GM19023 (cell line): Measurements from ENCODE around the gene MOB3A.

ENCODE experiments used
- ATAC-seq: cut with Tn5 transposase; IDR thresholded peaks from one replicate; pipeline ENCODE4 v1.9.1; 2021; ENCODE audit warnings: mild to moderate bottlenecking, moderate library complexity; ENCODE audit not compliant: unreplicated experiment

The MOB3A gene

GRCh38 chr19:2083174-2083854, 12.8 kb downstream of the MOB3A start:
- ATAC-seq, result no peak

DNA sequence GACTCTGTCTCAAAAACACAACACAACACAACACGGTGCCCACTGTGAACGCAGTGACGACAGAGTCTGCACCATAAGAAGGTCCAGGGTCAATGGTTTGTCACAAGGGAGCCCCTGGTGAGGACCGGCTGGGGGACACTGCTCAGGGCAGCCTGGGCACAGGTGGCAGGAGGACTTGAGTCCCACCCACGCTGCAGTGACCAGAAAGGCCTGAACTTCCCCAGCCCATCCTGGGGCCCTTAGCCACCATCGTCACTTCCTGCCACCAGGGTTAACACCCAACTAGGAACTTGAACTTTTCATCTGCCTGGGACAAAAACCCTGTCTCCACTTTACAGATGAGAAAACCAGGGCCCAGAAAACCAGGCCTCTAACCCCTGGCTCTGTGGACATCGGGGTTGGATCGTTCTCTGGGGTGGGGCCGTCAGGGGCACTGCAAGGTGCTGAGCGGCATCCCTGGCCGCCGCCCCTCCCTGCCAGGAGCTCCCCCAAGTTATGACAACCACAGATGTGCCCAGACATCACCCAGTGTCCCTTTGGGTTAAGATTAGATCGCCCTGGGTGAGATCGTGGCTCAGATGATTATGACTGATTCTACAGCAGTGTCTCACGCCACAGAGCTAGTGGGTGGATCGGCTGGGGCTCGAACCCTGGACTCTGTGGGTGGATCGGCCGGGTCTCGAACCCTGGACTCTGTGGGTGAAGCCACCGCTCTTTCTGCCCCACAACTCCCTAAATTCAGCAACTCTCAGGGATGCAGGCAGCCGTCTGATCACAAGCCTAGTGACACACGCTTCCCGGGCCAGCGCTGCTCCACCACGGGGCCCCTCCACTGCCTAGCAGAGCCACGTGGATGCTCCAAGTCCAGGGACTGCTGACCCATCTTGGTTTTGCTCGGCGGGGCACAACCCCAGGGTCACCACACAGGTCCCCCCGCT, 14.0 kb downstream of the MOB3A start:
- ATAC-seq, result no peak

DNA sequence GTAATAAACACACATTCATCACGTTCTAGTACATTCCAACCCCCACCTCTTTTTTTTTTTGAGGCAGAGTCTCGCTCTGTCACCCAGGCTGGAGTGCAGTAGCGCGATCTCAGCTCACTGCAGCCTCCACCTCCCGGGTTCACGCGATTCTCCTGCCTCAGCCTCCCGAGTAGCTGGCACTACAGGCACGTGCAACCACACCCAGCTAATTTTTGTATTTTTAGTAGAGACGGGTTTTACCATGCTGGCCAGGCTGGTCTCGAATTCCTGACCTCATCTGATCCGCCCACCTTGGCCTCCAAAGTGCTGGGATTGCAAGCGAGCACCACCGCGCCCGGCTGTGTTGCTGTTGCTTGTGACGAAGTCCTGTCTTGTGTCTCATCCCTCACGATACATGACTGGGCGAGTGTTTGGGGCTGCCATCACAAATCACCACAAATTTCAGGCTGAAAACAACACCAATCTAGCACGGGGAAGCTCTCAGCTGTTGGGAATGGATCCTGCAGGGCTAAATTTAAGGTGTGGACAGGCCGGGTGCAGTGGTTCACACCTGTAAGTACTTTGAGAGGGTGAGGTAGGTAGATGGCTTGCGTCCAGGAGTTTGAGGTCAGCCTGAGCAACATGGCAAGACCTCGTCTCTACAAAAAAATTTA, 15.7 kb downstream of the MOB3A start:
- ATAC-seq, result no peak

DNA sequence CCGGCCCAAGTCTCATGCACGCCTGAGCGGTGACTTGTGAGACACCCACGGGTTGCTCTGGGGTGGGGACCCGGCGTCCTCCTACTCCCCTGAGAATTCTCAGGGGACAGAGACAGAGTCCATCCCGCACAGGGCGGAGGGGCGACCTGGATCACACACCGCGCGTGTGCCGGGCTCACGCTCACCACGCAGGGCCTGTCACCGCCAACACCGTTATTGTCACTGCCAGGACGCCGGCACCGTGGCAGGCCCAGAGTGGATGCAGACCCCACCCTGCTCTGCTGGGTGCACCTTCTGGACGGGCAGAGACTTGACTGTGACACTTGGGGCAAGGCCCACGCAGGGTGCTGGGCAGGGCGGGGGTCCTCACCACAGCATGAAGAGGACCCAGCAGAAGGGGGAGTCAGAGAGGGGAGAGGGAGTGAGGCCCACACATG, 16.2 kb downstream of the MOB3A start:
- no peak for ATAC-seq

DNA sequence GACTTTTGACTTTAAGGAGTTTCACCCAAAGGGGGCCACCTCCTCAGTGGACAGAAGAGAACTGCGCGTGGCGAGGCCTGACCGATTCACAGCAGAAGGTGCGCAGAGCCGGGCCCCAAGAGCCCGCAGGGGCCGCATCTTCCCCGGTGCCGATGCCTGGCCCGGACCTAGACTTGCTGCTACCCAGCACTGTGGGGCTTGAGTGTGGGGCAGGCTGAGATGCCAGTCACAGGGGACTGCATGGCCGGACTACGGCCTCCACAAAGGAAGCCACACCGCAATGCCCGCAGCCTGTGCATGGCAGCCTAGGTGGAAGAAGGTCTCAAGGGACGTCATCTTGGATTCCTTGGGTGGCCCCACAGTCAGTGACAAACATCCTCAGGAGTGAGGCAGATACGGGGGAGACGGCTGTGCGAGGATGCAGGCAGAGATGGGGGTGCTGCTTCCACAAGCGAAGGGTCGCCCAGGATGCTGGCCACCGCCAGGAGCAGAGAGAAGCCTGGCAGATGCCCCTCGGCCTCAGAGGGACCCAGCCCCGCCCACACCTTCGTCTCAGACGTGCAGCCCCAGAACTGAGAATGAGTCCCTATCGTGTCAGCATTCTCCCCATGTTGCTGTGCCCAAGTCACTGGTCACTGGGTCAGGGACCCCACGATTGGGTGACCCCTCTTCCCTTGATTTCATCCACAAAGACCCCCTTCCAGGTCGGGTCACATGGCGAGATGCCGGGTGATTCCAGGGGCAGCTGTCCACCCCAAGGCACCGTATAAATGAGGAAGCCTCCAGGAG, 16.9 kb downstream of the MOB3A start:
- no peak for ATAC-seq

- ATAC-seq, result no peak
These were observed 18.1 kb downstream of the MOB3A start for GRCh38 chr19:2077833-2078619.

GRCh38 chr19:2077398-2077797, 18.7 kb downstream of the MOB3A start:
- ATAC-seq, result no peak

DNA sequence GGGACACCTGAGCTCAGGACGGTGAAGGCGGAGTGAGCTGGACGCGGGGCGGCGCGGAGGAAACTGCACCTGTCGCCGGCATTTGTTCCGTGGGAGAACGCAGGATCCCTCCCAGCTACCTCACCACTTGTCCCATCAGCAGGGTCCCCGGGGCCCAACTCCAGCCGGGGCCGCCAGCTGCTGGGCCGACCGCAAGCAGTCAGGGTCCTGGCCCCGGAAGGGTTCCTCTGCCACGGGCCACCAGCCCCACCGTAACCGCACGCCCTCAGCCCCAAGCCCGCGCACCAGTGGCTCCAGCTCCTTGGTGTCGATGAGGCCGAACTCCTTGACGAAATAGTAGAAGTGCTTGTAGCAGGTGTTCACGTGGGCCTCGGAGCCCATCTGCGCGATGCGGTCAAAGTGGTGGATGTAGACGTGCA, 19.6 kb downstream of the MOB3A start:
- ATAC-seq, result no peak

GRCh38 chr19:2072757-2073551, 23.2 kb downstream of the MOB3A start:
- ATAC-seq, result no peak

- ATAC-seq, result no peak
These were observed 25.0 kb downstream of the MOB3A start for GRCh38 chr19:2070986-2071673.

GRCh38 chr19:2070436-2070827, 25.7 kb downstream of the MOB3A start:
- no peak for ATAC-seq

DNA sequence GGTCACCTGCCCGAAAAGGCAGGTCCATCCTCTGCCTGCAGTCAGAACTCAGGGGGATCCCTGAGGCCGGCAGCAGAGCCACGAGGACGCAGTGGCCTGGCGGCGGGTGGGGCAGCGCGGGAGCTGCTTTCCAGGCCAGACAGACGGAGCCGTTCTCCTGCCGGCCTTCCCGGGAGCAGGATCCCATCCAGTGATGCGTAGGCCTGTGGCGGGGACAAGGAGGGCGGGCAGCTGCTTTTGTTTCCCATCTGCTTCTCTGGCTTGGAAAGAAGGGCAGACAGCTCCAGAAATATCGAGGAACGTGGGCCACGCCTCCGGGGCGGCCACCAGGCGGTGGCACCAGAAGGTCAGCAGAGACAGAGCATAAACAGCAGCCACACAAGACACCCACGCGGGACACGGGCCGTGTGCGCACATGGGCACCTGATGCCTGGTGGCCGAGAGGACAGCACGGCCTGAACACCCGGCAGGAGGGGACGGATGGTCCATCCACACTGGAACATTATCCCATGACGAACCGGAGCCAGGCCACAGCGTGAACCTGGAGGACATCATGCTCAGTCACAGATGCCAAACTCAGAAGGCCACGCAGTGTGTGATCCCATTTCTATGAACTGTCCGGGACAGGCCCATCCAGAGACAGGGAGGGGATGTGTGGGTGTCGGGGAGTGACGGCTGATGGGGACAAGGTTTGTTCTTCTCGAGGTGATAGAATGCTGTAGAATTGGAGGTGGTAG, 31.2 kb downstream of the MOB3A start:
- ATAC-seq, result no peak

DNA sequence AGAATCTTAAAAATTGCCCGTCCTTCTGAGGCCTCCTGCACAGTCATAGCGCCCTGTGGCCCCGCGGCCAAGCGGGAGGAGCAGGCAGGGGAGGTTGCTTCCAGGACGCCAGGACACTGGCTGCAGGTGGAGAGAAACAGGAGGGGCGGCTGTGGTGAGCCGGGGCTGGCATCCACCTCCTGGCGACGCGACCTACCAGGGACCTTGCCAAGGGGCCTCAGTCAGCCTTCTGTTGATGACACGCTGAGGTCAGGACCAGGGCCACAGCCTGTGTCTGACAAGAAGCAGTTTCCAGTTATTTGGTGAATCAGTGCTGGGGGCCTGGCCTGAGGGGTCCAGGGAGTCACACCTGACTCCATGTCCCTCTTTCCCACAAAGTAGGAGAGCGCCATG, 31.7 kb downstream of the MOB3A start:
- ATAC-seq, result no peak

DNA sequence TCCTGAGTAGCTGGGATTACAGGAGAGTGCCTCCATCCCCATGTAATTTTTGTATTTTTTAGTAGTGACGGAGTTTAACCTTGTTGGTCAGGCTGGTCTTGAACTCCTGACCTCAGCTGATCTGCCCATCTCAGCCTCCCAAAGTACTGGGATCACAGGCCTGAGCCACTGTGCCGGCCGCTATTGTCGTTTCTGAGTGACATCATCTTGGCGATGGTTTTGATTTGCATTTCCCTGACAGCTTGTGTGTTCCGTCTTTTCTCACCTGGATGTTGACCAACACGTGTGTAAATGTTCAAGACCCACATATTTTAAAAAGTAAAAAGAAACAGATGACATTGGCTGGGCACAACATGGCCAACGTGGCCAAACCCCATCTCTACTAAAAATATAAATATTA, 32.3 kb downstream of the MOB3A start:
- no peak for ATAC-seq

GRCh38 chr19:2062770-2063169, 33.4 kb downstream of the MOB3A start:
- no peak for ATAC-seq

GRCh38 chr19:2062389-2062729, 33.8 kb downstream of the MOB3A start:
- ATAC-seq, result no peak

GRCh38 chr19:2061495-2062388, 34.4 kb downstream of the MOB3A start:
- peak; percentile 80 for ATAC-seq
